H1 (cell line): ENCODE results near the gene TMEM89. TPM values are rescaled to one million over a fixed set of nuclear protein-coding genes. Genes with fewer than 3 reads are reported as not detected.

Experiments used
- KDM4A ChIP-seq: IDR thresholded peaks from one replicate; pipeline ENCODE4 v1.7.1; 2012; ENCODE audit warnings: low read depth, mild to moderate bottlenecking, moderate library complexity, low read length, inconsistent platforms; ENCODE audit not compliant: severe bottlenecking
- POU5F1 ChIP-seq: IDR thresholded peaks from 2 replicates; pipeline ENCODE4 v1.6.1; 2011; ENCODE audit warnings: low read depth, mild to moderate bottlenecking, low read length, moderate library complexity
- polyA plus RNA-seq, 7 experiments: library from polyadenylated mRNA; depleted of rRNA in 3 of 7; stranded (reverse) in 5 of 7; unstranded in 2 of 7; fragments of >200 nt in 5 of 7; fragments of 200-250 nt in 2 of 7; gene quantifications; 1 replicate in 5 of 7; 2 replicates in 1 of 7; 4 replicates in 1 of 7; pipeline versions ENCODE4 v1.2.1 to v1.2.3, GENCODE V29; 2011 to 2013; ENCODE audit warnings: missing spikeins in 2 of 7, mixed read lengths in 2 of 7
- total RNA-seq: library from RNA; stranded (reverse); fragmentation: NEBNext Ultra II Directional; extraction: Animal tissue kit (Norgen Biotek cat#: 25700); gene quantifications from 2 replicates; pipeline ENCODE4 v1.2.1, GENCODE V29; 2021
- TF ChIP-seq, protein P1 (sequence below): fragments of 300-600 bp; sonication (generic); IDR thresholded peaks from 2 replicates; pipeline ENCODE4 v1.7.1; 2012; ENCODE audit warnings: low read length, moderate library complexity, mild to moderate bottlenecking, inconsistent platforms; ENCODE audit not compliant: insufficient replicate concordance

Gene TMEM89
- total and polyA plus RNA-seq, 2 of the 8 experiments (the other 6 are each of a cell fraction or from before 2014, with no cell fraction given), result not detected

DNA sequence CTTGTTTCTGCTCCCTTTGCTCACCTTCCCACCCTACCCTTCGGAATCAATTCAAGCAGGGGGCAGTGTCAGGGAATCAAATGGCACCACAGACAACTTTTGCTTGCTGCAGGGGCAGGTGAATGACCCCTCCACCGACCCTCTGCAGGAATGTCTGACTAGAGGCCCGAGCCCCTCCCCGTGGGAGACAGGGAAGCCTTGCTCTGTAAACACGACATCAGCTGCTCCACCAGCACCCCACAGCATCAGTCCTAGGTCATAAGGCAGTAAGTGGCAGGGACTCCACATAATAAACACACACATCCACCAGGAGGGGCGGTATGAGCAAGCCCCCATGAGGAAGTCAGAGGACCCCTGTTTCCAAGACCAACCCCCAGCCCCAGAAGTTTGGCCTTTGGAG lies 15.7 kb upstream of the TMEM89 start (continued):
- TF ChIP-seq, protein P1, sequence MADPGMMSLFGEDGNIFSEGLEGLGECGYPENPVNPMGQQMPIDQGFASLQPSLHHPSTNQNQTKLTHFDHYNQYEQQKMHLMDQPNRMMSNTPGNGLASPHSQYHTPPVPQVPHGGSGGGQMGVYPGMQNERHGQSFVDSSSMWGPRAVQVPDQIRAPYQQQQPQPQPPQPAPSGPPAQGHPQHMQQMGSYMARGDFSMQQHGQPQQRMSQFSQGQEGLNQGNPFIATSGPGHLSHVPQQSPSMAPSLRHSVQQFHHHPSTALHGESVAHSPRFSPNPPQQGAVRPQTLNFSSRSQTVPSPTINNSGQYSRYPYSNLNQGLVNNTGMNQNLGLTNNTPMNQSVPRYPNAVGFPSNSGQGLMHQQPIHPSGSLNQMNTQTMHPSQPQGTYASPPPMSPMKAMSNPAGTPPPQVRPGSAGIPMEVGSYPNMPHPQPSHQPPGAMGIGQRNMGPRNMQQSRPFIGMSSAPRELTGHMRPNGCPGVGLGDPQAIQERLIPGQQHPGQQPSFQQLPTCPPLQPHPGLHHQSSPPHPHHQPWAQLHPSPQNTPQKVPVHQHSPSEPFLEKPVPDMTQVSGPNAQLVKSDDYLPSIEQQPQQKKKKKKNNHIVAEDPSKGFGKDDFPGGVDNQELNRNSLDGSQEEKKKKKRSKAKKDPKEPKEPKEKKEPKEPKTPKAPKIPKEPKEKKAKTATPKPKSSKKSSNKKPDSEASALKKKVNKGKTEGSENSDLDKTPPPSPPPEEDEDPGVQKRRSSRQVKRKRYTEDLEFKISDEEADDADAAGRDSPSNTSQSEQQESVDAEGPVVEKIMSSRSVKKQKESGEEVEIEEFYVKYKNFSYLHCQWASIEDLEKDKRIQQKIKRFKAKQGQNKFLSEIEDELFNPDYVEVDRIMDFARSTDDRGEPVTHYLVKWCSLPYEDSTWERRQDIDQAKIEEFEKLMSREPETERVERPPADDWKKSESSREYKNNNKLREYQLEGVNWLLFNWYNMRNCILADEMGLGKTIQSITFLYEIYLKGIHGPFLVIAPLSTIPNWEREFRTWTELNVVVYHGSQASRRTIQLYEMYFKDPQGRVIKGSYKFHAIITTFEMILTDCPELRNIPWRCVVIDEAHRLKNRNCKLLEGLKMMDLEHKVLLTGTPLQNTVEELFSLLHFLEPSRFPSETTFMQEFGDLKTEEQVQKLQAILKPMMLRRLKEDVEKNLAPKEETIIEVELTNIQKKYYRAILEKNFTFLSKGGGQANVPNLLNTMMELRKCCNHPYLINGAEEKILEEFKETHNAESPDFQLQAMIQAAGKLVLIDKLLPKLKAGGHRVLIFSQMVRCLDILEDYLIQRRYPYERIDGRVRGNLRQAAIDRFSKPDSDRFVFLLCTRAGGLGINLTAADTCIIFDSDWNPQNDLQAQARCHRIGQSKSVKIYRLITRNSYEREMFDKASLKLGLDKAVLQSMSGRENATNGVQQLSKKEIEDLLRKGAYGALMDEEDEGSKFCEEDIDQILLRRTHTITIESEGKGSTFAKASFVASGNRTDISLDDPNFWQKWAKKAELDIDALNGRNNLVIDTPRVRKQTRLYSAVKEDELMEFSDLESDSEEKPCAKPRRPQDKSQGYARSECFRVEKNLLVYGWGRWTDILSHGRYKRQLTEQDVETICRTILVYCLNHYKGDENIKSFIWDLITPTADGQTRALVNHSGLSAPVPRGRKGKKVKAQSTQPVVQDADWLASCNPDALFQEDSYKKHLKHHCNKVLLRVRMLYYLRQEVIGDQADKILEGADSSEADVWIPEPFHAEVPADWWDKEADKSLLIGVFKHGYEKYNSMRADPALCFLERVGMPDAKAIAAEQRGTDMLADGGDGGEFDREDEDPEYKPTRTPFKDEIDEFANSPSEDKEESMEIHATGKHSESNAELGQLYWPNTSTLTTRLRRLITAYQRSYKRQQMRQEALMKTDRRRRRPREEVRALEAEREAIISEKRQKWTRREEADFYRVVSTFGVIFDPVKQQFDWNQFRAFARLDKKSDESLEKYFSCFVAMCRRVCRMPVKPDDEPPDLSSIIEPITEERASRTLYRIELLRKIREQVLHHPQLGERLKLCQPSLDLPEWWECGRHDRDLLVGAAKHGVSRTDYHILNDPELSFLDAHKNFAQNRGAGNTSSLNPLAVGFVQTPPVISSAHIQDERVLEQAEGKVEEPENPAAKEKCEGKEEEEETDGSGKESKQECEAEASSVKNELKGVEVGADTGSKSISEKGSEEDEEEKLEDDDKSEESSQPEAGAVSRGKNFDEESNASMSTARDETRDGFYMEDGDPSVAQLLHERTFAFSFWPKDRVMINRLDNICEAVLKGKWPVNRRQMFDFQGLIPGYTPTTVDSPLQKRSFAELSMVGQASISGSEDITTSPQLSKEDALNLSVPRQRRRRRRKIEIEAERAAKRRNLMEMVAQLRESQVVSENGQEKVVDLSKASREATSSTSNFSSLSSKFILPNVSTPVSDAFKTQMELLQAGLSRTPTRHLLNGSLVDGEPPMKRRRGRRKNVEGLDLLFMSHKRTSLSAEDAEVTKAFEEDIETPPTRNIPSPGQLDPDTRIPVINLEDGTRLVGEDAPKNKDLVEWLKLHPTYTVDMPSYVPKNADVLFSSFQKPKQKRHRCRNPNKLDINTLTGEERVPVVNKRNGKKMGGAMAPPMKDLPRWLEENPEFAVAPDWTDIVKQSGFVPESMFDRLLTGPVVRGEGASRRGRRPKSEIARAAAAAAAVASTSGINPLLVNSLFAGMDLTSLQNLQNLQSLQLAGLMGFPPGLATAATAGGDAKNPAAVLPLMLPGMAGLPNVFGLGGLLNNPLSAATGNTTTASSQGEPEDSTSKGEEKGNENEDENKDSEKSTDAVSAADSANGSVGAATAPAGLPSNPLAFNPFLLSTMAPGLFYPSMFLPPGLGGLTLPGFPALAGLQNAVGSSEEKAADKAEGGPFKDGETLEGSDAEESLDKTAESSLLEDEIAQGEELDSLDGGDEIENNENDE, result no peak
- no peak for TF ChIP-seq KDM4A
- no peak for TF ChIP-seq POU5F1
